ENCODE measurements around the gene ZSWIM5.

DNA sequence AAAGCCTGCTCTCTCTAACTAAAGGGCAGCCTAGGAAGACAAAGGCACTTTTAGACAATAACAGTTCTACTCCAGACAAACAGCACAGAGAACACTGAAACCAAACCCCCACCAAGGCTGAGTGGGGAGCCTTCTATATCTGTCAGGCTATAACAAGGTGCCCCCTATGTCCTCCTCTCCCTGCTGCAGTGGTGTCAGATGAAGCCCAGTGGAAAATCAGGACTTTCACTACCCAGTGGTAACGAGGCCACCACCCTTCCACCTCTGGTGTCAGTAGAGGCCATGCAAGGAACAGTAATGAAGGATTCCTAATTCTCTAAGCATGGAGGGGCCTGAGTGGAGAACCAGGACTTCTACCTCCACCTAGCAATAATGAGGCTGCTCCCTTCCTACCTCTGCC, 83.7 kb downstream of the ZSWIM5 start:
- TF ChIP-seq MAFK (IDR thresholded peaks at IDR 0.05; ENCODE audit: low read depth, low read length) (no peak), YY1 (IDR thresholded peaks at IDR 0.05; ENCODE audit: low read depth, low read length) (no peak), POLR2A (IDR thresholded peaks at IDR 0.05; ENCODE audit: control extremely low read depth in 1 of 2, low read depth in 2 of 2, low read length in 2 of 2) (no peak), SRF (IDR thresholded peaks at IDR 0.05; ENCODE audit: low read depth, low read length) (no peak), TAF1 (IDR thresholded peaks at IDR 0.05; ENCODE audit: low read depth, low read length) (no peak), E2F6 (IDR thresholded peaks at IDR 0.05) (no peak), CHD2 (IDR thresholded peaks at IDR 0.05; ENCODE audit: low read length) (no peak), JUND (IDR thresholded peaks at IDR 0.05; ENCODE audit: low read length) (no peak), CEBPB (IDR thresholded peaks at IDR 0.05; ENCODE audit: low read depth, low read length) (no peak)
- TF ChIP-seq, protein P1, sequence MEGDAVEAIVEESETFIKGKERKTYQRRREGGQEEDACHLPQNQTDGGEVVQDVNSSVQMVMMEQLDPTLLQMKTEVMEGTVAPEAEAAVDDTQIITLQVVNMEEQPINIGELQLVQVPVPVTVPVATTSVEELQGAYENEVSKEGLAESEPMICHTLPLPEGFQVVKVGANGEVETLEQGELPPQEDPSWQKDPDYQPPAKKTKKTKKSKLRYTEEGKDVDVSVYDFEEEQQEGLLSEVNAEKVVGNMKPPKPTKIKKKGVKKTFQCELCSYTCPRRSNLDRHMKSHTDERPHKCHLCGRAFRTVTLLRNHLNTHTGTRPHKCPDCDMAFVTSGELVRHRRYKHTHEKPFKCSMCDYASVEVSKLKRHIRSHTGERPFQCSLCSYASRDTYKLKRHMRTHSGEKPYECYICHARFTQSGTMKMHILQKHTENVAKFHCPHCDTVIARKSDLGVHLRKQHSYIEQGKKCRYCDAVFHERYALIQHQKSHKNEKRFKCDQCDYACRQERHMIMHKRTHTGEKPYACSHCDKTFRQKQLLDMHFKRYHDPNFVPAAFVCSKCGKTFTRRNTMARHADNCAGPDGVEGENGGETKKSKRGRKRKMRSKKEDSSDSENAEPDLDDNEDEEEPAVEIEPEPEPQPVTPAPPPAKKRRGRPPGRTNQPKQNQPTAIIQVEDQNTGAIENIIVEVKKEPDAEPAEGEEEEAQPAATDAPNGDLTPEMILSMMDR (IDR thresholded peaks at IDR 0.05; ENCODE audit: control extremely low read depth in 1 of 3, insufficient read depth in 1 of 3, low read depth in 1 of 3, low read length in 3 of 3): no peak
